Adipocyte (in vitro differentiated cells): ENCODE data around the gene ID2.

Experiments used
- DNase-seq: peaks from one replicate; pipeline ENCODE4 v3.0.0-alpha.2; 2015; ENCODE audit warnings: low read depth
- H3K27me3 ChIP-seq: replicated peaks from 2 replicates; pipeline ENCODE4 v1.7.0; 2013; ENCODE audit warnings: mild to moderate bottlenecking, low read length, moderate library complexity; ENCODE audit not compliant: control insufficient read depth, insufficient read depth
- H3K36me3 ChIP-seq: 2 replicates; pipeline ENCODE4 v1.7.0; 2013; ENCODE audit warnings: low read length, mild to moderate bottlenecking, moderate library complexity; ENCODE audit not compliant: control insufficient read depth, insufficient read depth, severe bottlenecking
- H3K4me1 ChIP-seq: 2 replicates; pipeline ENCODE4 v1.7.0; 2013; ENCODE audit warnings: mild to moderate bottlenecking, low read length, moderate library complexity; ENCODE audit not compliant: control insufficient read depth, insufficient read depth
- H3K4me3 ChIP-seq: 2 replicates; pipeline ENCODE4 v1.7.0; 2013; ENCODE audit warnings: mild to moderate bottlenecking, low read length, moderate library complexity
- H3K9ac ChIP-seq: 2 replicates; pipeline ENCODE4 v1.7.0; 2013; ENCODE audit warnings: mild to moderate bottlenecking, low read length, moderate library complexity
- H3K9me3 ChIP-seq: 2 replicates; pipeline ENCODE4 v1.7.0; 2013; ENCODE audit warnings: mild to moderate bottlenecking, low read length, moderate library complexity; ENCODE audit not compliant: control insufficient read depth

The ID2 gene

GRCh38 chr2:8659735-8660492 is 21.9 kb upstream of the ID2 start:
- H3K4me3 ChIP-seq = no peak overlapping the region
- no peaks in the 10 kb centered on the region for H3K36me3 ChIP-seq
- no peaks in the 10 kb centered on the region for H3K27me3 ChIP-seq
- H3K4me1 ChIP-seq = peaks cover 25% of the 10 kb centered on the region
- no peaks in the 10 kb centered on the region for H3K9me3 ChIP-seq
- DNase-seq = no peak
- H3K9ac ChIP-seq = no peak overlapping the region

- Histone ChIP-seq H3K4me1 (peaks cover 24% of the 10 kb centered on the region), H3K4me3 (no peak overlapping the region), H3K27me3 (no peaks in the 10 kb centered on the region), H3K36me3 (no peaks in the 10 kb centered on the region), H3K9me3 (no peaks in the 10 kb centered on the region), H3K9ac (peak overlapping the region; percentile 41)
- no peak for DNase-seq
Measured at GRCh38 chr2:8661235-8661634, 20.6 kb upstream of the ID2 start.

- Histone ChIP-seq H3K9me3 (no peaks in the 10 kb centered on the region), H3K27me3 (no peaks in the 10 kb centered on the region), H3K9ac (peak overlapping the region; percentile 41), H3K36me3 (no peaks in the 10 kb centered on the region), H3K4me3 (peak overlapping the region; percentile 13), H3K4me1 (peaks cover 19% of the 10 kb centered on the region)
- DNase-seq = peak; percentile 9
Measured at GRCh38 chr2:8661736-8662135, 20.1 kb upstream of the ID2 start.

GRCh38 chr2:8662239-8662879 is 19.5 kb upstream of the ID2 start:
- Histone ChIP-seq H3K36me3 (no peaks in the 10 kb centered on the region), H3K4me1 (peaks cover 19% of the 10 kb centered on the region), H3K27me3 (no peaks in the 10 kb centered on the region), H3K4me3 (peak overlapping the region; percentile 13), H3K9me3 (no peaks in the 10 kb centered on the region), H3K9ac (peak overlapping the region; percentile 41)
- peak; percentile 74 for DNase-seq

- H3K36me3 ChIP-seq = no peaks in the 10 kb centered on the region
- H3K4me1 ChIP-seq = peaks cover 24% of the 10 kb centered on the region
- H3K9me3 ChIP-seq = no peaks in the 10 kb centered on the region
- no peak overlapping the region for H3K4me3 ChIP-seq
- no peak for DNase-seq
- H3K9ac ChIP-seq = no peak overlapping the region
- H3K27me3 ChIP-seq = no peaks in the 10 kb centered on the region
Measured at GRCh38 chr2:8663997-8664396, 17.9 kb upstream of the ID2 start.

- Histone ChIP-seq H3K36me3 (no peaks in the 10 kb centered on the region), H3K4me1 (peaks cover 30% of the 10 kb centered on the region), H3K9ac (no peak overlapping the region), H3K4me3 (no peak overlapping the region), H3K9me3 (no peaks in the 10 kb centered on the region), H3K27me3 (no peaks in the 10 kb centered on the region)
- no peak for DNase-seq
Measured at GRCh38 chr2:8666581-8666980, 15.3 kb upstream of the ID2 start.

GRCh38 chr2:8667896-8668512 is 13.9 kb upstream of the ID2 start:
- no peaks in the 10 kb centered on the region for H3K9me3 ChIP-seq
- no peak overlapping the region for H3K9ac ChIP-seq
- H3K4me1 ChIP-seq = peaks cover 18% of the 10 kb centered on the region
- no peak overlapping the region for H3K4me3 ChIP-seq
- no peaks in the 10 kb centered on the region for H3K36me3 ChIP-seq
- no peaks in the 10 kb centered on the region for H3K27me3 ChIP-seq
- no peak for DNase-seq

GRCh38 chr2:8669157-8669817 is 12.6 kb upstream of the ID2 start:
- Histone ChIP-seq H3K4me3 (peak overlapping the region; percentile 46), H3K36me3 (no peaks in the 10 kb centered on the region), H3K4me1 (peaks cover 18% of the 10 kb centered on the region), H3K9ac (peak overlapping the region; percentile 35), H3K9me3 (peaks cover 10% of the 10 kb centered on the region), H3K27me3 (no peaks in the 10 kb centered on the region)
- peak; percentile 4 for DNase-seq

- DNase-seq = no peak
- no peak overlapping the region for H3K9ac ChIP-seq
Measured at GRCh38 chr2:8670580-8670979, 11.3 kb upstream of the ID2 start.

GRCh38 chr2:8671176-8671575 is 10.7 kb upstream of the ID2 start:
- Histone ChIP-seq H3K4me3 (no peak overlapping the region), H3K9ac (no peak overlapping the region), H3K27me3 (no peaks in the 10 kb centered on the region), H3K4me1 (peaks cover 23% of the 10 kb centered on the region), H3K9me3 (peaks cover 17% of the 10 kb centered on the region), H3K36me3 (no peaks in the 10 kb centered on the region)
- no peak for DNase-seq

More at GRCh38 chr2:8670580-8670979, 11.3 kb upstream of the ID2 start:
- H3K9me3 ChIP-seq = peaks cover 17% of the 10 kb centered on the region
- H3K4me3 ChIP-seq = no peak overlapping the region
- H3K36me3 ChIP-seq = no peaks in the 10 kb centered on the region
- peaks cover 18% of the 10 kb centered on the region for H3K4me1 ChIP-seq
- H3K27me3 ChIP-seq = no peaks in the 10 kb centered on the region

- Histone ChIP-seq H3K4me1 (peaks cover 27% of the 10 kb centered on the region), H3K9me3 (peaks cover 17% of the 10 kb centered on the region), H3K36me3 (no peaks in the 10 kb centered on the region), H3K9ac (no peak overlapping the region), H3K27me3 (no peaks in the 10 kb centered on the region), H3K4me3 (no peak overlapping the region)
- no peak for DNase-seq
Measured at GRCh38 chr2:8671802-8672201, 10.1 kb upstream of the ID2 start.
